Measurements from ENCODE around the gene SWI5.

The SWI5 gene

DNA sequence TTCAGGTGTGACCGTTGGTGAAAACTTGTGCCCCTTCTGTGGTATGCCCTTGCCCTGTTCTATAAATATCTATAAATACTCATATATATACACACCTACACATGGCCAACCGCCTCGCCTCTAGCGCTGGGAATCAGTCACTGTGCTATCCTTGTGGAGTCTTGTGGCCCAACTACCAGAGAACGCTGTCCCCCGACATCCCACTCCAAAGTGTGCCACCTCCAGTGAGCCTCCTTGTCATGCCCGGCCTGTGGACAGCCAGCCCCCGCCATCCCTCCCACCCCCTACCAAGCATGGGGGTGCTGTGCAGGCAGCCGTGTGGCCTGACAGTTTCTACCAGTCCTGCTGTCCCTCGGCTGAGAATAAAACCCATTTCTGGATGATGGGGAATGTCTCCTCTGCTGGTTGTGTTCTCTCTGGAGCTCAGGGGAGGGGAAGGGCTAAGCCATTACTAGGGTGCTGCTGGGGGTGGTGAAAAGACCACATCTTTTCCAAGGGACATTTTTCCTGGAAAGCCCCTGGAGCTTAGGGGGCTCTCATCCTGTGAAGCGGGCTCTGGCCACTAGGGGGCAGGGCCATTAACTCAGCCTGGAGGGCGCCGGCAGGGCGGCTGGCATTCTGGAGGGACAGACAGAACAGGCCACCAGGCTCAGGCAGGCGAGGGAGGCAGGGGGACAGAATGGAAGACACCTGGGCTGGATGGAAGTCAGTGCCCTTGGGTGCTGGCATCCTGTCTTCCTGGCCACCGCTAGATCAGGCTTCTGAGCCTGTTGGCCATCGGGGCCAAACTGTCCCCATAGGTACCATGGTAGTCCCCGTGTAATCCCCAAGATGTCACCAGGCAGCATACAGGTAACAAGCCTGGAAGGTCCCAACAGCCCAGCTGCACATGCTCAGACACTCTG lies 21.0 kb upstream of the SWI5 start:
- H3K36me3 ChIP-seq (replicated peaks in 1 of 2; ENCODE audit: control insufficient read depth in 2 of 2, insufficient read depth in 2 of 2, low read length in 2 of 2), result peaks cover 38 to 54% of the 10 kb centered on the region in 2 donors
- no peak overlapping the region for H3K4ac ChIP-seq (ENCODE audit: low read length)
- DNase-seq (ENCODE audit: low spot score), result peak; percentile 67
- H3K23ac ChIP-seq (ENCODE audit: low read depth, low read length, poor library complexity), result peak overlapping the region; percentile 12
- H2AFZ ChIP-seq (ENCODE audit: low read length), result no peak overlapping the region
- WGBS, 2 donors (ENCODE audit: extremely low coverage in 2 of 2, insufficient read length in 2 of 2, insufficient replicate concordance in 1 of 2), result no CpG with 5 or more reads among the region's 18 CpGs
- H4K91ac ChIP-seq (ENCODE audit: low read depth, low read length, poor library complexity), result no peak overlapping the region
- H3K27me3 ChIP-seq (ENCODE audit: control insufficient read depth in 3 of 3, insufficient read depth in 3 of 3, low read depth in 1 of 3, low read length in 3 of 3), result no peaks in the 10 kb centered on the region
- no peak overlapping the region for H3K27ac ChIP-seq (replicated peaks; ENCODE audit: low read length)
- H4K8ac ChIP-seq (ENCODE audit: low read depth, low read length), result no peak overlapping the region
- no peak overlapping the region for H3K4me3 ChIP-seq (ENCODE audit: low read length in 2 of 2)
- H2BK120ac ChIP-seq (ENCODE audit: low read depth, low read length), result no peak overlapping the region
- H2AK5ac ChIP-seq (ENCODE audit: low read depth, low read length), result no peak overlapping the region
- H2BK5ac ChIP-seq (ENCODE audit: low read length), result no peak overlapping the region
- peaks cover 3% of the 10 kb centered on the region for H3K79me1 ChIP-seq (ENCODE audit: low read depth, low read length)
- no peak overlapping the region for H3K18ac ChIP-seq (ENCODE audit: low read length)
- no peak overlapping the region for H3K4me2 ChIP-seq (ENCODE audit: insufficient read depth, low read length, poor library complexity, severe bottlenecking)
- H3K4me1 ChIP-seq (ENCODE audit: control insufficient read depth in 2 of 2, insufficient read depth in 1 of 2, low read depth in 1 of 2, low read length in 2 of 2), result peaks cover 0 to 11% of the 10 kb centered on the region in 2 donors
- H3K9me3 ChIP-seq (replicated peaks in 1 of 2; ENCODE audit: control insufficient read depth in 2 of 2, insufficient read depth in 1 of 2, low read depth in 1 of 2, low read length in 2 of 2), result no peaks in the 10 kb centered on the region
- H2BK12ac ChIP-seq (ENCODE audit: low read length), result no peak overlapping the region
- H3K9ac ChIP-seq (ENCODE audit: low read depth, low read length, poor library complexity), result no peak overlapping the region
- no peak overlapping the region for H2BK15ac ChIP-seq (ENCODE audit: low read length)
- no peak overlapping the region for H3K14ac ChIP-seq (ENCODE audit: low read length)

DNA sequence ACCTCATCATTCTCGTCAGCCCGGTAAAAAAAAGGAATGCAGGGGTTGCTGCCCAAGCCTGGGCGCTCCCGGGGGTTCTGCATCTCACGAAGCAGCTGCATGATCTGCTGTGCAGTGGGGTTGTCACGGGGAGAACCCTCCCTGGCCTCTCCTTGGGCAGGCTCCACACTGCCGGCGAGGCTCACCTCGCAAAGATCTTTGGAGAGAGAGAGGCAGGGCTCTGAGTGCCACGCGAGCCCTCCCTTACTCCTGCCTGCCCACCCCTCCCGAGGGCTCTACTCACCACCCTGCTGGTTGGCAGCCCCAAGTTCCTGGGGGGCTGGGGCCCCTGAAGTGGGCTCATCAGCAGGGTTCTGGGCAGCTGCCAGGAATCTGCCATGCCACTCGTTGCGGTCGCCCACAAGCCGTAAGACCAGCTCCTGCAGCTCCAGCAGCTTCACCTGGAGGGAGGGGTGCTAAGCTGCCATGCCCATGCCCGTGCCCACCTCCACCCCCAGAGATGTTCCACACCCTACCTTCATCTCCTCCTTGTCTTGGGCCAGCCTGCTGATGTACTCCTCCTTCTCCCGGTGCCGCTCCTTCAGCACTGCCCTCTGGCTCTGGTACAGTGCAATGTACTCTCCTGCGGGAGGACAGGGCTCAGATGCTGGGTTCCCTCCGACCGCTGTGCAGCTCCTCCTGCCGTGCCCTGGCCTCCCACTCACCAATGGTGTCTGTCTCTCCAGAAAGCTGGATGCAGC lies 18.8 kb upstream of the SWI5 start:
- peaks cover 44 to 68% of the 10 kb centered on the region in 2 donors for H3K36me3 ChIP-seq (replicated peaks in 1 of 2; ENCODE audit: control insufficient read depth in 2 of 2, insufficient read depth in 2 of 2, low read length in 2 of 2)
- no peak overlapping the region for H3K4ac ChIP-seq (ENCODE audit: low read length)

DNA sequence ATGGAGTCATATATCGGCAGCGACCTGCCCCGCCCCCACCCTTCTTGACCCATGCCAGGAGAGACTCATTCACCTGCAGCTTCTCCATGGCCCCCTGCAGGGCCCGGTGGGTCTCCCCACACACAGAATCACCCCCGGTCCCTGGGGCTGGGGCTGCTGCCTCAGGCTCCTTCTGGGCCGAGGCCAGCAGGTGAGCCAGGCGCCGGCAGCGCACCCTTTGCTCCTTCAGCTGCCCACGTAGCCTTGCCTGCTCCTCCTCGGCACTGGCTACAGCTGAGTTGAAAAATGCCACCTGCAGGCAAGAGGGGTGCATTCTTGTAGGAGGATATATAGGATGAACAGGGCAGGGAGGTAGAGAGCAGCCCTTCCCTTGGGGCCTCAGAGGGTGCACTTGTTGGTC lies 18.2 kb upstream of the SWI5 start:
- Histone ChIP-seq H3K18ac (ENCODE audit: low read length) (no peak overlapping the region), H3K4me3 (ENCODE audit: low read length in 2 of 2) (no peak overlapping the region), H4K8ac (ENCODE audit: low read depth, low read length) (no peak overlapping the region), H3K4me1 (ENCODE audit: control insufficient read depth in 2 of 2, insufficient read depth in 1 of 2, low read depth in 1 of 2, low read length in 2 of 2) (peaks cover 0 to 1% of the 10 kb centered on the region in 2 donors), H3K23ac (ENCODE audit: low read depth, low read length, poor library complexity) (peak overlapping the region; percentile 1), H2BK15ac (ENCODE audit: low read length) (no peak overlapping the region), H2BK5ac (ENCODE audit: low read length) (no peak overlapping the region), H2AFZ (ENCODE audit: low read length) (no peak overlapping the region), H3K4ac (ENCODE audit: low read length) (no peak overlapping the region), H4K91ac (ENCODE audit: low read depth, low read length, poor library complexity) (no peak overlapping the region), H3K4me2 (ENCODE audit: insufficient read depth, low read length, poor library complexity, severe bottlenecking) (no peak overlapping the region), H3K9ac (ENCODE audit: low read depth, low read length, poor library complexity) (no peak overlapping the region), H3K36me3 (replicated peaks in 1 of 2; ENCODE audit: control insufficient read depth in 2 of 2, insufficient read depth in 2 of 2, low read length in 2 of 2) (peaks cover 48 to 68% of the 10 kb centered on the region in 2 donors), H3K9me3 (replicated peaks in 1 of 2; ENCODE audit: control insufficient read depth in 2 of 2, insufficient read depth in 1 of 2, low read depth in 1 of 2, low read length in 2 of 2) (no peaks in the 10 kb centered on the region), H2BK120ac (ENCODE audit: low read depth, low read length) (no peak overlapping the region), H2BK12ac (ENCODE audit: low read length) (no peak overlapping the region), H2AK5ac (ENCODE audit: low read depth, low read length) (no peak overlapping the region), H3K79me1 (ENCODE audit: low read depth, low read length) (peaks cover 2% of the 10 kb centered on the region), H3K27me3 (ENCODE audit: control insufficient read depth in 3 of 3, insufficient read depth in 3 of 3, low read depth in 1 of 3, low read length in 3 of 3) (no peaks in the 10 kb centered on the region), H3K27ac (replicated peaks; ENCODE audit: low read length) (no peak overlapping the region), H3K14ac (ENCODE audit: low read length) (no peak overlapping the region)
- no peak for DNase-seq (ENCODE audit: low spot score)
- no CpG with 5 or more reads among the region's 11 CpGs for WGBS, 2 donors (ENCODE audit: extremely low coverage in 2 of 2, insufficient read length in 2 of 2, insufficient replicate concordance in 1 of 2)

More for the DNA sequence above, 18.8 kb upstream of the SWI5 start:
- Histone ChIP-seq H3K27me3 (ENCODE audit: control insufficient read depth in 3 of 3, insufficient read depth in 3 of 3, low read depth in 1 of 3, low read length in 3 of 3) (no peaks in the 10 kb centered on the region), H2BK5ac (ENCODE audit: low read length) (no peak overlapping the region), H3K23ac (ENCODE audit: low read depth, low read length, poor library complexity) (peak overlapping the region; percentile 50), H2BK120ac (ENCODE audit: low read depth, low read length) (no peak overlapping the region), H3K4me1 (ENCODE audit: control insufficient read depth in 2 of 2, insufficient read depth in 1 of 2, low read depth in 1 of 2, low read length in 2 of 2) (peaks cover 0 to 1% of the 10 kb centered on the region in 2 donors), H3K4me2 (ENCODE audit: insufficient read depth, low read length, poor library complexity, severe bottlenecking) (no peak overlapping the region), H2BK12ac (ENCODE audit: low read length) (no peak overlapping the region), H3K27ac (replicated peaks; ENCODE audit: low read length) (no peak overlapping the region), H3K9me3 (replicated peaks in 1 of 2; ENCODE audit: control insufficient read depth in 2 of 2, insufficient read depth in 1 of 2, low read depth in 1 of 2, low read length in 2 of 2) (no peaks in the 10 kb centered on the region), H2AFZ (ENCODE audit: low read length) (no peak overlapping the region), H2AK5ac (ENCODE audit: low read depth, low read length) (no peak overlapping the region), H3K79me1 (ENCODE audit: low read depth, low read length) (peaks cover 6% of the 10 kb centered on the region), H4K8ac (ENCODE audit: low read depth, low read length) (no peak overlapping the region), H4K91ac (ENCODE audit: low read depth, low read length, poor library complexity) (no peak overlapping the region), H3K9ac (ENCODE audit: low read depth, low read length, poor library complexity) (no peak overlapping the region), H3K18ac (ENCODE audit: low read length) (no peak overlapping the region), H3K14ac (ENCODE audit: low read length) (no peak overlapping the region), H2BK15ac (ENCODE audit: low read length) (no peak overlapping the region), H3K4me3 (ENCODE audit: low read length in 2 of 2) (no peak overlapping the region)
- no peak for DNase-seq (ENCODE audit: low spot score)
- WGBS, 2 donors (ENCODE audit: extremely low coverage in 2 of 2, insufficient read length in 2 of 2, insufficient replicate concordance in 1 of 2), result no CpG with 5 or more reads among the region's 23 CpGs

DNA sequence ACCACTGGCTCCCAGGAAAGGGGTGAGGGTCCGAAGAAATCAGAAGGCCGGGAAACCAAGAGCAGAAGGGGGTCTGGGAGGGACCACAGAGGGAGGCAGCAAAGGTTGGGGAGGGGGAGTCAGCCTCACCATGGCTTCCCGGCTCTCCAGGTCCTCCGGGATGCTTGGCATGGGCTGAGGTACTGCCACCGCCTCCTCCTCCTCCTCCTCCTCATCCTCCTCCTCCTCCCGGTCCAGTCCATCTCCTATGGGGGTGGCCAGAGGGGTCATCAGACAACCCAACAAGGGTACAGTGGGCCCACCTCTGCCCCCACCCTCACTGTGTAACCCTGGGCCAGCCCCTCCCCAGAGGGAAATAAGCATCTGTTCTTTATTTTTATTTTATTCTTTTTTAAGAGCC lies 17.8 kb upstream of the SWI5 start:
- H3K36me3 ChIP-seq (replicated peaks in 1 of 2; ENCODE audit: control insufficient read depth in 2 of 2, insufficient read depth in 2 of 2, low read length in 2 of 2), result peaks cover 47 to 72% of the 10 kb centered on the region in 2 donors
- no peaks in the 10 kb centered on the region for H3K9me3 ChIP-seq (replicated peaks in 1 of 2; ENCODE audit: control insufficient read depth in 2 of 2, insufficient read depth in 1 of 2, low read depth in 1 of 2, low read length in 2 of 2)
- H3K14ac ChIP-seq (ENCODE audit: low read length), result no peak overlapping the region
- H3K4me3 ChIP-seq (ENCODE audit: low read length in 2 of 2), result no peak overlapping the region
- no peak overlapping the region for H3K27ac ChIP-seq (replicated peaks; ENCODE audit: low read length)
- no CpG with 5 or more reads among the region's 6 CpGs for WGBS, 2 donors (ENCODE audit: extremely low coverage in 2 of 2, insufficient read length in 2 of 2, insufficient replicate concordance in 1 of 2)
- no peak overlapping the region for H3K18ac ChIP-seq (ENCODE audit: low read length)
- H3K23ac ChIP-seq (ENCODE audit: low read depth, low read length, poor library complexity), result peak overlapping the region; percentile 1
- no peak for DNase-seq (ENCODE audit: low spot score)
- peaks cover 2% of the 10 kb centered on the region for H3K79me1 ChIP-seq (ENCODE audit: low read depth, low read length)
- H2BK12ac ChIP-seq (ENCODE audit: low read length), result no peak overlapping the region
- H2BK5ac ChIP-seq (ENCODE audit: low read length), result no peak overlapping the region
- H4K91ac ChIP-seq (ENCODE audit: low read depth, low read length, poor library complexity), result no peak overlapping the region
- H2BK15ac ChIP-seq (ENCODE audit: low read length), result no peak overlapping the region
- H2AFZ ChIP-seq (ENCODE audit: low read length), result no peak overlapping the region
- no peak overlapping the region for H3K4me2 ChIP-seq (ENCODE audit: insufficient read depth, low read length, poor library complexity, severe bottlenecking)
- no peak overlapping the region for H2BK120ac ChIP-seq (ENCODE audit: low read depth, low read length)
- no peak overlapping the region for H4K8ac ChIP-seq (ENCODE audit: low read depth, low read length)
- H3K27me3 ChIP-seq (ENCODE audit: control insufficient read depth in 3 of 3, insufficient read depth in 3 of 3, low read depth in 1 of 3, low read length in 3 of 3), result no peaks in the 10 kb centered on the region
- no peak overlapping the region for H3K9ac ChIP-seq (ENCODE audit: low read depth, low read length, poor library complexity)
- no peak overlapping the region for H3K4ac ChIP-seq (ENCODE audit: low read length)
- peaks cover 0 to 1% of the 10 kb centered on the region in 2 donors for H3K4me1 ChIP-seq (ENCODE audit: control insufficient read depth in 2 of 2, insufficient read depth in 1 of 2, low read depth in 1 of 2, low read length in 2 of 2)
- H2AK5ac ChIP-seq (ENCODE audit: low read depth, low read length), result no peak overlapping the region

All from neuronal stem cell (in vitro differentiated cells).